ENCODE data around the gene CLIC5.

Gene CLIC5

GRCh38 chr6:45990162-45990561 is 25.5 kb downstream of the CLIC5 start:
- DNase-seq: no peak

GRCh38 chr6:45988635-45989034 is 27.0 kb downstream of the CLIC5 start:
- no peak for DNase-seq

DNA sequence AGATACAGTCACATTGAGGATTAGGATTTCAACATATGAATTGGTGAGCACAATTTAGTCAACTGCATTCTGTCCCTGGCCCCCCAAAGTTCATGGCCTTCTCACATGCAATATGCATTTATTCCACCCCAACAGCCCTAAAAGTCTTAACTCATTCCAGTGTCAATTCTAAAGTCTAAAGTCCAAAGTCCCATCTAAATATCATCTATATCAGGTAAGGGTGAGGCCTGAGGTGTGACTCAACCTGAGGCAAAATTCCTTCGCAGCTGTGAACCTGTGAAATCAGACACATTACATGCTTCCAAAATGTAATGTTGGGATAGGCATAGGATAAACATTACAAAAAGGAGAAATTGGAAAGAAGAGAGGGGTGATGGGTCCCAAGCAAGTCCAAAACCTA is 27.8 kb downstream of the CLIC5 start:
- DNase-seq: no peak

GRCh38 chr6:45986746-45987274 is 28.9 kb downstream of the CLIC5 start:
- DNase-seq: no peak

GRCh38 chr6:45984788-45985425 is 30.8 kb downstream of the CLIC5 start:
- DNase-seq: no peak

- DNase-seq: no peak
These were observed 31.3 kb downstream of the CLIC5 start for GRCh38 chr6:45984347-45984746.

GRCh38 chr6:45983062-45983461 is 32.6 kb downstream of the CLIC5 start:
- no peak for DNase-seq

DNA sequence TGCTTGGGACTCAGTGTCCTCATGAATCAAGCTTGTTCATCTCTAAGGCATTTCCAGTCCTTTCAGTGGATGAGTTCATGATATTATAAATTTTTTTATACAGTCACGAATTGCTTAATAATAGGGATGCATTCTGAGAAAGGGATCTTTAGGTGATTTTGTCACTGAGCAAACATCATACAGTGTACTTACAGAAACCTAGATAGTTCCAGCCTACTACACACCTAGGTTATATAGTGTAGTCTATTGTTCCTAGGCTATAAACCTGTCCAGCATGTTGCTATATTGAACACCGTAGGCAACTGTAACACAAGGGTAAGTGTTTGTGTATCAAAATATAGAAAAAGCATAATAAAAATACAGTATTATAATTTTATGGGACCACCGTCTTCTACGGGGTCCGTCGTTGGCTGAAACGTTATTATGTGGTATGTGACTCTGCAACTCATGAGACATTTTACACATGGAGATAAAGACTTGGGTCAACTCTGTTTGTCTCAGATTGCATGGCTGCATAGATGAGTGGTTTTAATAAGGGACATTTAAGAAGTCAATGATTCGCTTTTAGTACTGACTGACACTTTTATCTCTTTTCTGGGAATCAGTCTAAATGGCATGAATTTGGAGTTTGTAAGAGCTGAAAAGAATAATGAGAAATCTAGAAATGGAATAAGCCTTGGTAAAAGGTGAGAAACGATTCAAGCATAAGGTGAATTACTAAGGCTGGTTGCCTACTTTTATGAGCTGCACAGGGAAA is 33.2 kb downstream of the CLIC5 start:
- DNase-seq: no peak

DNA sequence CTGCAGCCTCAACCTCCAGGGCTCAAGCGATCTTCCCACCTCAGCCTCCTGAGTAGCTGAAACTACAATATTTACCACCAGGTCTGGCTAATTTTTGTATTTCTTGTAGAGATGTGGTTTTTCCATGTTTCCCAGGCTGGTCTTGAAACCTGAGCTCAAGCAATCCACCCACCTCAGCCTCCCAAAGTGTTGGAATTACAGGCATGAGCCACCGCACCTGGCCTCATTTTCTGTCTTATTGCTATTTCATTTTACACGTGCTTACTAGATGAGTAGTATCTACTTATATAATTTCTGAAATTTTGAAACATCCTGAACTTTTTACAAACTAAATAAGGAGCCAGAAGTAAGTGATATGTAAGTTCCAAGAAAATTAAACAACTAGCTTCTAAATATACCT is 34.6 kb downstream of the CLIC5 start:
- no peak for DNase-seq

DNA sequence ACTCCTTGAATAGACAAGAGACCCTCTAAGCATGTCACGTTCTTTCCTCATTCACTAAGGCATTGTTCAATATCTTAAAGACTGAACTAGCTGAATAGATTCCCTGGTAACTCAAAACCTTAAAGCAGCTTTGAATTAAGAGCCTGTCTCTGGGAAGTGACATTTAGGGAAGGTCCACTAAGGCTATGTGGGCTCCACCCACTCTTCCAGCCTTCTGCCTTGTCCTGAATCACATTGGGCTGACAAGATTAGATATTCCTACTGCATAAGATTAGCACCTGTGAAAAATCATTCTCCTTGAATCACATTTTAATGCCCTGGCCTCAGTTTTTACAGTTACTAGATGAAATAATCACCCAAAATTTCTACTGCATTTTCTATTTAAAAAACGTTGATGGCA is 36.3 kb downstream of the CLIC5 start:
- no peak for DNase-seq

DNA sequence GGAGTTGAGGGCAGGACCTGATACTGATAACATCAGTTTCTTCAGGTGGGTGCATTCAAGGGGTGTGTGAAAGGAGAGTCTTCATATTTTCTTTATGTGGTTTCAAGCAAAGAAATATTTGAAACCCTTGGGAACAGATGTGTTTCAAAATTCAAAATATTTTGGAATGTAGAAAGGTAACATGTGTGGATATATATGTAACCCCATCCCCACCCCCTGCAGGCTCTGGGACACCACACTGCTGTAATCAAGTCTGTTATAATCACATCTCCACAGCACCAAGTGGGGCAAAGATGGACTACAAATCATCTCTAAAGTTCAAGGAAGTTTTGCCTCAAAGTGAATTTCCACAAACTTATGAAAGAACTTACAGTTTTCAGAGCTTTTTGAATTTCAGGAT is 41.1 kb downstream of the CLIC5 start:
- DNase-seq: no peak

- DNase-seq: no peak
These were observed 42.7 kb downstream of the CLIC5 start for GRCh38 chr6:45972795-45973503.

DNA sequence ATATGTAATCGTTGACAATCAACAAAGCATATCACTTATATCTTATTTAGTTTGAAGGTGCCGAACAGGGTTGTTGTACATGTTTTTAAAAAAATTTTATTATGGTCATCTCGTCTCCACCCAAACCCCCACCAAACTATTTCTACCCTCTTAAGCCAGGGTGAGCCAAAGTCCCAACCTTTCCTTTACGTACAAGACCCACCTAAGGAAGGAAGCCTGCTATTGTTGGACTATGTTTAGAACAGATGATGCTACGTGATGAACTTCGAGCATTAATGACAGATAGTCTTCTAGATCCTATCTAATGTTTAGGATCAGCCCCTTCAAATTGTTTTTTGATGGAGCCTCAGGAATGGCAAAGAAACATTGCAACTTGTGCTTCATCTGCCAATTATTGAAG is 44.4 kb downstream of the CLIC5 start:
- no peak for DNase-seq

DNA sequence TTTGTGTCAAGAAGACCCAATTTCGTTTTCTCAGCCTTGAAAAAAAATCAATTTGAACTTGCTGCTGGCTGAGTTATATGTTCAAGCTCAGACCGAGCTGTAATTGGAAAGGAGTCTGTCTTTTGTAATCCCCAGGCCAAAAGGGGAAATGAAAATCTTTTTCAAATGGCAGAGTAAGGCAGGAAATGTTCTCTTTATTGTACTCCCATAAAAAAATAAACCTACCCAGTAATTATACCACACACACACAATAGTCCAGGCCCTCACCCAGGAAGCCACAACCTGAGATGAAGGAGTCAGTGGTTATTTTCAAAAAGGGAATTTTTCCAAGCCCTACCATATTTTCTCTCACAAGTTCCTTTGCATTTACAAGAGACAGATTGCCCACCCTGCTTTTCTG is 45.3 kb downstream of the CLIC5 start:
- DNase-seq: no peak

DNA sequence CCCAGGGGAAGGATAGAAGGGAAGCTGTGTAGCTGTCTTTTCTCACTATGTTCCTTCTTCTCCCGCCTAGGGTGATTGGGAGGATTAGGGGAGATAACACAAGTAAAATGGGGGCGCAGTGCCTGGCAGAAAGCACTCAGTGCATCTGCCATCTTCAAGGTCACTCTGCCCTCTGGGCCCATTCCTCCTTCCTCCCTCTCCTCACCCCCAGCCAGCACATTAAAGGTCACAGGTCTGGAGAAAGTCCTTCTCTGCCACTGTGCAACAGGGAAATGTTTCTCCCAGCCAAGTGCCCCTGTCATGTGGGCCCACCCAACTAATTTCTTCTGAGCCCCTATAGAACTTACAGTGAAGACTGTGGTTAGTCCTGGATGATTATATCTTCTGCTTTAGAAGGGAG is 45.8 kb downstream of the CLIC5 start:
- no peak for DNase-seq

- DNase-seq: no peak
These were observed 46.6 kb downstream of the CLIC5 start for GRCh38 chr6:45969026-45969425.

DNA sequence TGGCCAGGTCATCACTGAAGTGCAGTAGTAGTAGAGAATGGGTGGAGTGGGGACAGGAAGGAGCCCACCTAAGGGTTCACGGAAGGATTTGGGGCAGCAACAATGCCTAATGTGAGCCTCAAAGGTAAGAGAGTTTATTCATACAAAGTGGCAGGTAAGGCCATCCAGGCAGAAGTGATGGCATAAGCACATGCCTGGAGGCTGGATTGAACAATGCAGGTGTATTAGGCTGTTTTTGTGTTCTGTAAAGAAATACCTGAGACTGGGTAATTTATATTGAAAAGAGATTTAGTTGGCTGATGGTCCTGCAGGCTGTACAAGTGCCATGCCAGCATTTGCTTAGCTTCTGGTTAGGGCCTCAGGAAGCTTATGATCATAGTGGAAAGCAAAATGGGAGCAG is 48.3 kb downstream of the CLIC5 start:
- no peak for DNase-seq

GRCh38 chr6:45966797-45967196 is 48.9 kb downstream of the CLIC5 start:
- DNase-seq: no peak

DNA sequence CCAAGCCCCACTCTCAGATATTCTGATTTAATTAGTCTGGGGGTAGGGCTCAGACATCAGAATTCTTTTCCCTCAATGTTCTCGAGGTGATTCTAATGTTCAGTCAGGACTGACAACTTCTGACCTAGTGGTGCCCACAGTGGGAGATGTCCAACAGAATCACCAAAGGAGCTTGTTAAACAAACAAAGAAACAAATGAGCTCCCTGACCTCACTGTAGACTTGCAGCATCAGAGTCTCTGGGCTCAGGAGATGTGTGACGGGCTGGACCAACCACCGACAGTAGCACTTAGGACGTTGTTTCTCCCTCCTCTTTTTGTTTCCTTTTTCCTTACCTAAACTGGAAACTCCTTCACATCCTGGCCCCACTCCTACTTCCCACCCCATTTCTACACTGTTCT is 49.3 kb downstream of the CLIC5 start:
- DNase-seq: no peak

DNA sequence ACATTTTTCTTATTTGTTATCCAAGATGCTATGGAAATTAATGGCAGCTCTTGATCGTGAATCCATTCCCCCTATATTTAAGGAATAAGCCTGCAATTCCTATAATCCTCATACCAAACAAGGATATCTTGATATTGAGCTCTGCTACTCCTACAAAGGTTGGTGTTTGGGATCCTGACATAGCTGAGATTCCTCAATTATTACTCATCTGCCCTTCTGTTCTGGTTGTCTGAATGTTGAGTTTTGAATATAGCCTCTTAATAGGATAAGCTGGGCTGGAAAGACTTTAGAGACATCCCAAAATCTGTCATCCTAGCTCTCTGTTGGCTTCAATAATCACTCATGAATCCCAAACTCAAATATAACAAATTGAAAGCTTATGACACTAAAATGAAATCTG is 49.9 kb downstream of the CLIC5 start:
- no peak for DNase-seq

DNA sequence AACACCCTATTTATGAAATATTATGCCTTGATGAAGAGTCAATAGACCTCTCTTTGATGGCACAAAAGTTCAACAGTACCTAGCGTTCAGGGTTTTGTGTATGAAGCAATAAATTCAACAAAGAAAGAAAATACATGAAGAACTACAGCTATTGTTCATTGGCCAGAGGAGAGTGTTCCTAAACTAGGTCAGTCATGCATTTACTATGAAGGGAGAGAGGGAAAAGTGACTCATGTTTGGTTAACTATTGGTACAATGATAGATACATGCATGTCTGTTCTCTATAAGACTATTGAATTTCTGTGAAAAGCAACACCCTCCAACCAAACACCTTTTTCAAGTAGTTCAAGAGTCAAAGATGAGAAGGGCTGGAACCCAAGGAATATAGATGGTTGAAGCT is 50.7 kb downstream of the CLIC5 start:
- no peak for DNase-seq

GRCh38 chr6:45964300-45964699 is 51.4 kb downstream of the CLIC5 start:
- no peak for DNase-seq

DNA sequence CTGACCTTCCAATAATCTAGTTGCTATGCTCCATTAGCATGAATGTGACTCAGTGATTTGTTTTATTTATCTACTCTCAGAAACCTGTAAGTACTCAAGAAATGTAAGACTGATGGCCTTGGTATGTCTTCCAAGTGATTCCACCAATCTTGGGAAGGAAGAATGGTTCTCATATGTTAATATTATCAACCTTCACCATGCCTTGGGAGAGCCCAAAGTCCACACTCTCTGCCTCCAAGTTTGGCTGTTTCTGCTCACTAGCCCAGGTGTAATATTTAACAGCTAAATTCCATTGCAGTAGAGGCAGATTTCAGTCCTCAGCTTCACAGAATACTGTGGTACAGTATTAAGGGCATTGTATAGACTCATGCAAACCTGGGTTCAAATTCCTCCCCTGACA is 51.8 kb downstream of the CLIC5 start:
- no peak for DNase-seq

DNA sequence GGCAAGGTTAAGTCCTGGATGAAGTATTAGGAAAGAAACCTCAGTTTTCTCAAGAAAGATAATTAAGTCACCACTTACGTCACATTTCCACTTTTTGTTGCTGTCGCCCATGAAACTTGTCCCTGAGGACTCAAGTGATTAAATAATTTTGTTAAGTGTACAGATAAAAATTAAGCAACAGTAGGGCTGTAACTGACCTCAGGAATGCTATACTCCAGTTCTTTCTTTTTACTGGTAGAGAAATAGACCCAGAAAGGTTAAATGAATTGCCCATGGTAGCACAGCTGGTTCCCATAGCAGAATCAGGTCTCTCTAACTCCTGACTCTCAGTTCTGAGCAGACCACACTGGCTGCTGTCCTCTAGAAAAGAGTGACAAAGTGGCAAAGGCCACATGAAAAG is 54.5 kb downstream of the CLIC5 start:
- DNase-seq: no peak

All from activated naive CD4-positive, alpha-beta T cell treated with Interleukin-2 at 50 U/mL for 16 hours (primary cell).